HepG2 (cell line): ENCODE data around the gene CTRL. TPM values are rescaled to one million over a fixed set of nuclear protein-coding genes. Genes with fewer than 3 reads are reported as not detected.

Source experiments
- ATF1 ChIP-seq: IDR thresholded peaks from 2 replicates; pipeline ENCODE4 v1.6.1; 2016; ENCODE audit warnings: mild to moderate bottlenecking, control low read depth
- DMTF1 ChIP-seq: sonication (generic); formaldehyde crosslinking; IDR thresholded peaks from 2 replicates; pipeline ENCODE4 v1.4.0; 2020; ENCODE audit warnings: mild to moderate bottlenecking, missing genetic modification reagents
- IRF2 ChIP-seq: IDR thresholded peaks from 2 replicates; pipeline ENCODE4 v1.6.1; 2018; ENCODE audit warnings: missing genetic modification reagents, missing compliant biosample characterization
- MBNL3 ChIP-seq: fragments of 250-450 bp; sonication (Bioruptor Pico); conservative IDR thresholded peaks from 2 replicates; pipeline ENCODE4 v1.8.0; 2022; ENCODE audit warnings: mild to moderate bottlenecking, inconsistent platforms
- MNT ChIP-seq: fragments of 450-650 bp; IDR thresholded peaks from 2 replicates; pipeline ENCODE4 v1.6.1; 2016
- NKX3-1 ChIP-seq: sonication (generic); formaldehyde crosslinking; IDR thresholded peaks from 2 replicates; pipeline ENCODE4 v1.5.0; 2020; ENCODE audit warnings: missing genetic modification reagents
- NRL ChIP-seq: sonication (generic); formaldehyde crosslinking; IDR thresholded peaks from 2 replicates; pipeline ENCODE4 v1.5.0; 2020; ENCODE audit warnings: missing genetic modification reagents, mild to moderate bottlenecking, moderate library complexity, borderline replicate concordance
- PCBP2 ChIP-seq: fragments of 200-400 bp; formaldehyde crosslinking; optimal IDR thresholded peaks from 2 replicates; pipeline ENCODE3; 2018; ENCODE audit warnings: low read length, low read depth; ENCODE audit not compliant: poor library complexity, severe bottlenecking
- PLRG1 ChIP-seq: fragments of 450-650 bp; conservative IDR thresholded peaks from 2 replicates; pipeline ENCODE4 v1.6.1; 2016
- SAFB2 ChIP-seq: sonication (generic); formaldehyde crosslinking; IDR thresholded peaks from 2 replicates; pipeline ENCODE4 v1.5.1; 2020; ENCODE audit warnings: missing genetic modification reagents, low read depth, mild to moderate bottlenecking, borderline replicate concordance
- TAF15 ChIP-seq: fragments of 200-400 bp; formaldehyde crosslinking; IDR thresholded peaks from one replicate; pipeline ENCODE4 v1.6.1; 2018; ENCODE audit warnings: mild to moderate bottlenecking, low read depth, low read length; ENCODE audit not compliant: poor library complexity, severe bottlenecking
- TRAFD1 ChIP-seq: sonication (generic); formaldehyde crosslinking; IDR thresholded peaks from 2 replicates; pipeline ENCODE4 v1.5.1; 2020; ENCODE audit warnings: missing genetic modification reagents, mild to moderate bottlenecking, borderline replicate concordance
- ZMYM2 ChIP-seq: sonication (generic); formaldehyde crosslinking; IDR thresholded peaks from 2 replicates; pipeline ENCODE4 v1.8.0; 2022; ENCODE audit warnings: mild to moderate bottlenecking, missing genetic modification reagents
- ZMYM3 ChIP-seq: sonication (generic); formaldehyde crosslinking; IDR thresholded peaks from 2 replicates; pipeline ENCODE4 v1.5.1; 2020; ENCODE audit warnings: mild to moderate bottlenecking, missing genetic modification reagents
- ZNF776 ChIP-seq: sonication (generic); formaldehyde crosslinking; IDR thresholded peaks from 2 replicates; pipeline ENCODE4 v1.4.0; 2020; ENCODE audit warnings: mild to moderate bottlenecking, missing genetic modification reagents
- ZNF891 ChIP-seq: sonication (generic); formaldehyde crosslinking; IDR thresholded peaks from 2 replicates; pipeline ENCODE4 v1.5.0; 2020; ENCODE audit warnings: mild to moderate bottlenecking, missing genetic modification reagents
- polyA plus RNA-seq, 8 experiments: library from polyadenylated mRNA; depleted of rRNA in 3 of 8; stranded (reverse) in 7 of 8; unstranded in 1 of 8; fragments of >200 nt; fragmentation: Illumina TruSeq in 4 of 8; extraction: Trizol in 4 of 8; gene quantifications; 2 replicates each; pipeline versions ENCODE4 v1.2.1 to v1.2.3, GENCODE V29; 2011 to 2016; ENCODE audit warnings: low read depth in 4 of 8, missing spikeins in 1 of 8, mixed read lengths in 1 of 8; ENCODE audit not compliant: insufficient read depth in 1 of 8
- total RNA-seq, 5 experiments: library from RNA; depleted of rRNA; stranded (reverse); fragments of >200 nt; fragmentation: Illumina TruSeq; extraction: Trizol; gene quantifications; 2 replicates each; pipeline ENCODE4 v1.2.3, GENCODE V29; 2016; ENCODE audit warnings: low read depth in 1 of 5
- TF ChIP-seq, protein P1 (sequence below): IDR thresholded peaks from 2 replicates; pipeline ENCODE4 v1.6.1; 2018; ENCODE audit warnings: missing genetic modification reagents, mild to moderate bottlenecking, missing compliant biosample characterization
- TF ChIP-seq, protein P2 (sequence below): sonication (generic); formaldehyde crosslinking; IDR thresholded peaks from 2 replicates; pipeline ENCODE4 v1.5.1; 2020; ENCODE audit warnings: mild to moderate bottlenecking, missing genetic modification reagents, borderline replicate concordance
- TF ChIP-seq, protein P3 (sequence below): sonication (generic); formaldehyde crosslinking; IDR thresholded peaks from 2 replicates; pipeline ENCODE4 v1.4.0; 2020; ENCODE audit warnings: missing genetic modification reagents

CTRL gene
- total and polyA plus RNA-seq, 2 of the 13 experiments (the other 11 are each of a cell fraction or from before 2014, with no cell fraction given): 1.9 to 2.7 TPM

DNA sequence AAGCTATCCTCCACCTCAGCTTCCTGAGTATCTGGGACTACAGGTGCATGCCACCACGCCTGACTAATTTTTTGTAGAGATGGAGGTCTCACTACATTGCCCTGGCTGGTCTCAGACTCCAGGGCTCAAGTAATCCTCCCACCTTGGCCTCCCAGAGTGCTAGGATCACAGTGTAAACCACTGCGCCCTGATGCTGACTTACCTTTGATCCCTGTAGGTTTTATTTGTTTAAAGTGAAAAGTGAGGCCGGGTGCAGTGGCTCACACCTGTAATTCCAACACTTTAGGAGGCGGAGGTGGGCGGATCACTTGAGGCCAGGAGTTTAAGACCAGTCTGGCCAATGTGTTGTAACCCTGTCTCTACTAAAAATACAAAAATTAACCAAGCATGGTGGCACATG lies 29.9 kb downstream of the CTRL start (continued):
- TF ChIP-seq ZNF776 (CRISPR knock-in tag): no peak
- no peak for TF ChIP-seq TAF15
- no peak for TF ChIP-seq NKX3-1
- TF ChIP-seq, protein P1, sequence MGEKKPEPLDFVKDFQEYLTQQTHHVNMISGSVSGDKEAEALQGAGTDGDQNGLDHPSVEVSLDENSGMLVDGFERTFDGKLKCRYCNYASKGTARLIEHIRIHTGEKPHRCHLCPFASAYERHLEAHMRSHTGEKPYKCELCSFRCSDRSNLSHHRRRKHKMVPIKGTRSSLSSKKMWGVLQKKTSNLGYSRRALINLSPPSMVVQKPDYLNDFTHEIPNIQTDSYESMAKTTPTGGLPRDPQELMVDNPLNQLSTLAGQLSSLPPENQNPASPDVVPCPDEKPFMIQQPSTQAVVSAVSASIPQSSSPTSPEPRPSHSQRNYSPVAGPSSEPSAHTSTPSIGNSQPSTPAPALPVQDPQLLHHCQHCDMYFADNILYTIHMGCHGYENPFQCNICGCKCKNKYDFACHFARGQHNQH (CRISPR knock-in tag): no peak
- TF ChIP-seq SAFB2 (CRISPR knock-in tag): no peak
- TF ChIP-seq, protein P2, sequence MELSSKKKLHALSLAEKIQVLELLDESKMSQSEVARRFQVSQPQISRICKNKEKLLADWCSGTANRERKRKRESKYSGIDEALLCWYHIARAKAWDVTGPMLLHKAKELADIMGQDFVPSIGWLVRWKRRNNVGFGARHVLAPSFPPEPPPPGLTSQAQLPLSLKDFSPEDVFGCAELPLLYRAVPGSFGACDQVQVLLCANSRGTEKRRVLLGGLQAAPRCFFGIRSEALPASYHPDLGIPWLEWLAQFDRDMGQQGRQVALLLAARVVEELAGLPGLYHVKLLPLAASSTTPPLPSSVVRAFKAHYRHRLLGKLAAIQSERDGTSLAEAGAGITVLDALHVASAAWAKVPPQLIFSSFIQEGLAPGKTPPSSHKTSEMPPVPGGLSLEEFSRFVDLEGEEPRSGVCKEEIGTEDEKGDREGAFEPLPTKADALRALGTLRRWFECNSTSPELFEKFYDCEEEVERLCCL: no peak
- TF ChIP-seq ZMYM3 (CRISPR knock-in tag): peak; percentile 78
- TF ChIP-seq DMTF1: no peak
- TF ChIP-seq NRL (CRISPR knock-in tag): no peak
- TF ChIP-seq ZMYM2 (CRISPR knock-in tag): peak; percentile 56; the same call in 1 of the 2 replicates
- TF ChIP-seq TRAFD1 (CRISPR knock-in tag): no peak
- no peak for TF ChIP-seq PLRG1
- no peak for TF ChIP-seq PCBP2
- TF ChIP-seq ZNF891 (CRISPR knock-in tag): no peak
- TF ChIP-seq, protein P3, sequence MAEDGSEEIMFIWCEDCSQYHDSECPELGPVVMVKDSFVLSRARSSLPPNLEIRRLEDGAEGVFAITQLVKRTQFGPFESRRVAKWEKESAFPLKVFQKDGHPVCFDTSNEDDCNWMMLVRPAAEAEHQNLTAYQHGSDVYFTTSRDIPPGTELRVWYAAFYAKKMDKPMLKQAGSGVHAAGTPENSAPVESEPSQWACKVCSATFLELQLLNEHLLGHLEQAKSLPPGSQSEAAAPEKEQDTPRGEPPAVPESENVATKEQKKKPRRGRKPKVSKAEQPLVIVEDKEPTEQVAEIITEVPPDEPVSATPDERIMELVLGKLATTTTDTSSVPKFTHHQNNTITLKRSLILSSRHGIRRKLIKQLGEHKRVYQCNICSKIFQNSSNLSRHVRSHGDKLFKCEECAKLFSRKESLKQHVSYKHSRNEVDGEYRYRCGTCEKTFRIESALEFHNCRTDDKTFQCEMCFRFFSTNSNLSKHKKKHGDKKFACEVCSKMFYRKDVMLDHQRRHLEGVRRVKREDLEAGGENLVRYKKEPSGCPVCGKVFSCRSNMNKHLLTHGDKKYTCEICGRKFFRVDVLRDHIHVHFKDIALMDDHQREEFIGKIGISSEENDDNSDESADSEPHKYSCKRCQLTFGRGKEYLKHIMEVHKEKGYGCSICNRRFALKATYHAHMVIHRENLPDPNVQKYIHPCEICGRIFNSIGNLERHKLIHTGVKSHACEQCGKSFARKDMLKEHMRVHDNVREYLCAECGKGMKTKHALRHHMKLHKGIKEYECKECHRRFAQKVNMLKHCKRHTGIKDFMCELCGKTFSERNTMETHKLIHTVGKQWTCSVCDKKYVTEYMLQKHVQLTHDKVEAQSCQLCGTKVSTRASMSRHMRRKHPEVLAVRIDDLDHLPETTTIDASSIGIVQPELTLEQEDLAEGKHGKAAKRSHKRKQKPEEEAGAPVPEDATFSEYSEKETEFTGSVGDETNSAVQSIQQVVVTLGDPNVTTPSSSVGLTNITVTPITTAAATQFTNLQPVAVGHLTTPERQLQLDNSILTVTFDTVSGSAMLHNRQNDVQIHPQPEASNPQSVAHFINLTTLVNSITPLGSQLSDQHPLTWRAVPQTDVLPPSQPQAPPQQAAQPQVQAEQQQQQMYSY (CRISPR knock-in tag): no peak
- no peak for TF ChIP-seq MBNL3
- no peak for TF ChIP-seq ATF1 (CRISPR knock-in tag)
- no peak for TF ChIP-seq MNT
- 0 out of 2 replicates have a peak, but pooled peaks have one; percentile 14 for TF ChIP-seq IRF2 (CRISPR knock-in tag)
